Smooth muscle cell (in vitro differentiated cells): ENCODE data around the gene NAGK. TPM values are rescaled to one million over a fixed set of nuclear protein-coding genes. Genes with fewer than 3 reads are reported as not detected.

Source experiments
- DNase-seq: peaks from one replicate; lab custom pipeline; 2025; ENCODE audit not compliant: unreplicated experiment; lab: John Stamatoyannopoulos, UW
- H2AFZ ChIP-seq: fragments of 200-600 bp; sonication (generic); 2 replicates; pipeline ENCODE4 v1.6.0; 2016; ENCODE audit warnings: antibody characterized with exemption, low read depth, mild to moderate bottlenecking
- H3F3A ChIP-seq: fragments of 200-600 bp; sonication (generic); 2 replicates; pipeline ENCODE4 v1.6.0; 2017; ENCODE audit warnings: antibody characterized with exemption, low read depth
- H3K27ac ChIP-seq: fragments of 200-600 bp; sonication (generic); 2 replicates; pipeline ENCODE4 v1.5.1; 2016; ENCODE audit warnings: low read depth, mild to moderate bottlenecking
- H3K27me3 ChIP-seq: fragments of 200-600 bp; sonication (generic); 2 replicates; pipeline ENCODE4 v1.6.1; 2016; ENCODE audit warnings: low read depth, mild to moderate bottlenecking
- H3K36me3 ChIP-seq: fragments of 200-600 bp; sonication (generic); 2 replicates; pipeline ENCODE4 v1.5.1; 2016; ENCODE audit warnings: low read depth
- H3K4me1 ChIP-seq: fragments of 200-600 bp; sonication (generic); 2 replicates; pipeline ENCODE4 v1.5.1; 2016; ENCODE audit warnings: low read depth
- H3K4me2 ChIP-seq: fragments of 200-600 bp; sonication (generic); 2 replicates; pipeline ENCODE4 v1.6.0; 2016; ENCODE audit warnings: mild to moderate bottlenecking
- H3K4me3 ChIP-seq: fragments of 200-600 bp; sonication (generic); 2 replicates; pipeline ENCODE4 v1.5.1; 2016; ENCODE audit warnings: mild to moderate bottlenecking
- H3K79me2 ChIP-seq: fragments of 200-600 bp; sonication (generic); 2 replicates; pipeline ENCODE4 v1.6.0; 2016; ENCODE audit warnings: low read depth, mild to moderate bottlenecking
- H3K9ac ChIP-seq: fragments of 200-600 bp; sonication (generic); 2 replicates; pipeline ENCODE4 v1.6.0; 2016; ENCODE audit warnings: low read depth
- H3K9me3 ChIP-seq: fragments of 200-600 bp; sonication (generic); replicated peaks from 2 replicates; pipeline ENCODE4 v1.5.1; 2016; ENCODE audit warnings: low read depth
- H4K20me1 ChIP-seq: fragments of 200-600 bp; sonication (generic); 2 replicates; pipeline ENCODE4 v1.6.0; 2016; ENCODE audit warnings: low read depth
- CTCF ChIP-seq: fragments of 200-600 bp; sonication (generic); IDR thresholded peaks from 2 replicates; pipeline ENCODE4 v1.5.1; 2017; ENCODE audit warnings: borderline replicate concordance, mild to moderate bottlenecking, antibody characterized with exemption; ENCODE audit not compliant: insufficient read depth, poor library complexity, severe bottlenecking
- WGBS: methylation state at CpG from one replicate; pipeline ENCODE4 v1.1.7; 2016; ENCODE audit warnings: low lambda C conversion rate; 5-methylcytosine and 5-hydroxymethylcytosine counted together
- polyA plus RNA-seq: library from polyadenylated mRNA; unstranded; fragments of >200 nt; fragmentation: Nextera tagmentation; extraction: Ambion mirVana; gene quantifications from 2 replicates; pipeline ENCODE4 v1.2.1, GENCODE V29; 2016
- total RNA-seq: library from RNA; depleted of rRNA; stranded (reverse); fragments of >200 nt; gene quantifications from 2 replicates; pipeline ENCODE4 v1.2.3, GENCODE V29; 2014

NAGK gene
- total and polyA plus RNA-seq, 2 experiments from 2014 or later, result 116 to 135 TPM

GRCh38 chr2:71122387-71123298, 54.2 kb downstream of the NAGK start:
- no peaks in the 10 kb centered on the region for H3K27me3 ChIP-seq
- 96% methylated on average over 7 of the region's 7 CpGs for WGBS
- no peak overlapping the region for H2AFZ ChIP-seq
- no peak overlapping the region for H3K4me2 ChIP-seq
- H3K4me3 ChIP-seq, result no peak overlapping the region
- TF ChIP-seq CTCF, result no peak
- peaks cover 7% of the 10 kb centered on the region for H3K36me3 ChIP-seq
- no peaks in the 10 kb centered on the region for H3K4me1 ChIP-seq
- no peaks in the 10 kb centered on the region for H3K9me3 ChIP-seq
- peaks cover 68% of the 10 kb centered on the region for H4K20me1 ChIP-seq
- H3F3A ChIP-seq, result no peaks in the 10 kb centered on the region
- H3K79me2 ChIP-seq, result peaks cover 38% of the 10 kb centered on the region
- no peak overlapping the region for H3K27ac ChIP-seq
- H3K9ac ChIP-seq, result no peak overlapping the region
- DNase-seq, result no peak

- Histone ChIP-seq H3K4me2 (no peak overlapping the region), H3K36me3 (peaks cover 7% of the 10 kb centered on the region), H3K27ac (no peak overlapping the region), H3K4me1 (peaks cover 9% of the 10 kb centered on the region), H3K9me3 (no peaks in the 10 kb centered on the region), H3K27me3 (no peaks in the 10 kb centered on the region), H3F3A (no peaks in the 10 kb centered on the region), H3K79me2 (peaks cover 59% of the 10 kb centered on the region), H2AFZ (no peak overlapping the region), H4K20me1 (peaks cover 55% of the 10 kb centered on the region), H3K9ac (no peak overlapping the region), H3K4me3 (no peak overlapping the region)
- DNase-seq, result no peak
- TF ChIP-seq CTCF, result no peak
- WGBS, result 92% methylated on average over 7 of the region's 7 CpGs
Observed at GRCh38 chr2:71125506-71126294, 57.3 kb downstream of the NAGK start.

DNA sequence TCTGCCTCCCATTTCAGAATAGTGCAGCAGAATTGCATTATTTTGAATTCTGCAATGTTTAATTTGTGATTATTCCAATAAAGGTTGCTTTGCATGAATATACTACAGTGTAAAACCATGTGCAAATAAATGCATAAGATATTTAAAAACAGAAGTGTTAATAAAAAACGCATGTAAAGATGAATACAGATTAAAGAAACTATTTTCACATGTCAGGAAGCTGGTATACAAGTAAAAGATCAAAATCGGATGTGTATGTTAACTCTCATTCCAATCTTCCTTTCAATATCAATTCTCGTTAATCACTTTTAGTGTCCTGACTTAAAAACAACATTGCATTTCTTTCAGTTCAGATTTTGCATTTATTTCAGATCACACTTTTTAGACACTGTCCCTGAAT, 58.5 kb downstream of the NAGK start:
- Histone ChIP-seq H3K9ac (no peak overlapping the region), H3K4me2 (peak overlapping the region; percentile 84), H4K20me1 (peaks cover 45% of the 10 kb centered on the region), H3F3A (no peaks in the 10 kb centered on the region), H3K27ac (no peak overlapping the region), H3K27me3 (no peaks in the 10 kb centered on the region), H3K9me3 (no peaks in the 10 kb centered on the region), H3K79me2 (peaks cover 64% of the 10 kb centered on the region), H3K4me1 (peaks cover 15% of the 10 kb centered on the region), H3K4me3 (no peak overlapping the region), H3K36me3 (peaks cover 7% of the 10 kb centered on the region), H2AFZ (no peak overlapping the region)
- WGBS, result 93% methylated on average over 3 of the region's 3 CpGs
- no peak for DNase-seq
- TF ChIP-seq CTCF, result no peak

Other genes starting within 250 kb of the NAGK start
- not detected in 2 replicates for gene CLEC4F, start 248.0 kb upstream of the NAGK start, total RNA-seq
- not detected in 2 replicates for gene CLEC4F, start 248.0 kb upstream of the NAGK start, polyA plus RNA-seq
- gene CD207, start 232.8 kb upstream of the NAGK start, total RNA-seq, result not detected in 2 replicates
- not detected in 2 replicates for gene CD207, start 232.8 kb upstream of the NAGK start, polyA plus RNA-seq
- 0.81 and 1.3 TPM in 2 replicates for gene VAX2, start 168.1 kb upstream of the NAGK start, total RNA-seq
- gene VAX2, start 168.1 kb upstream of the NAGK start, polyA plus RNA-seq, result 1.9 and 3.3 TPM in 2 replicates
- gene ATP6V1B1, start 132.7 kb upstream of the NAGK start, total RNA-seq, result not detected in 2 replicates
- gene ATP6V1B1, start 132.7 kb upstream of the NAGK start, polyA plus RNA-seq, result 0.59 and 2.0 TPM in 2 replicates
- 1.9 TPM in 1 of 2 replicates, not detected in the other for gene ANKRD53, start 90.0 kb upstream of the NAGK start, total RNA-seq
- 1.3 and 1.7 TPM in 2 replicates for gene ANKRD53, start 90.0 kb upstream of the NAGK start, polyA plus RNA-seq
- gene TEX261, start 73.8 kb upstream of the NAGK start, total RNA-seq, result 35.2 and 43.5 TPM in 2 replicates
- 28.7 and 29.3 TPM in 2 replicates for gene TEX261, start 73.8 kb upstream of the NAGK start, polyA plus RNA-seq
- gene MCEE, start 61.6 kb downstream of the NAGK start, total RNA-seq, result 38.4 and 46.0 TPM in 2 replicates
- gene MCEE, start 61.6 kb downstream of the NAGK start, polyA plus RNA-seq, result 52.4 and 53.9 TPM in 2 replicates
- 29.2 and 49.8 TPM in 2 replicates for gene MPHOSPH10, start 62.0 kb downstream of the NAGK start, total RNA-seq
- gene MPHOSPH10, start 62.0 kb downstream of the NAGK start, polyA plus RNA-seq, result 27.3 and 29.4 TPM in 2 replicates
- 1.7 and 2.4 TPM in 2 replicates for gene PAIP2B, start 158.5 kb downstream of the NAGK start, total RNA-seq
- 0.89 and 1.2 TPM in 2 replicates for gene PAIP2B, start 158.5 kb downstream of the NAGK start, polyA plus RNA-seq